Thoracic aorta endothelial cell (primary cell): ENCODE measurements around the gene SYTL2. TPM values are rescaled to one million over a fixed set of nuclear protein-coding genes. Genes with fewer than 3 reads are reported as not detected.

Source experiments
- total RNA-seq: library from RNA; depleted of rRNA; stranded (reverse); fragments of >200 nt; gene quantifications from 2 replicates; pipeline ENCODE4 v1.2.3, GENCODE V29; 2012

SYTL2 gene, protein sequence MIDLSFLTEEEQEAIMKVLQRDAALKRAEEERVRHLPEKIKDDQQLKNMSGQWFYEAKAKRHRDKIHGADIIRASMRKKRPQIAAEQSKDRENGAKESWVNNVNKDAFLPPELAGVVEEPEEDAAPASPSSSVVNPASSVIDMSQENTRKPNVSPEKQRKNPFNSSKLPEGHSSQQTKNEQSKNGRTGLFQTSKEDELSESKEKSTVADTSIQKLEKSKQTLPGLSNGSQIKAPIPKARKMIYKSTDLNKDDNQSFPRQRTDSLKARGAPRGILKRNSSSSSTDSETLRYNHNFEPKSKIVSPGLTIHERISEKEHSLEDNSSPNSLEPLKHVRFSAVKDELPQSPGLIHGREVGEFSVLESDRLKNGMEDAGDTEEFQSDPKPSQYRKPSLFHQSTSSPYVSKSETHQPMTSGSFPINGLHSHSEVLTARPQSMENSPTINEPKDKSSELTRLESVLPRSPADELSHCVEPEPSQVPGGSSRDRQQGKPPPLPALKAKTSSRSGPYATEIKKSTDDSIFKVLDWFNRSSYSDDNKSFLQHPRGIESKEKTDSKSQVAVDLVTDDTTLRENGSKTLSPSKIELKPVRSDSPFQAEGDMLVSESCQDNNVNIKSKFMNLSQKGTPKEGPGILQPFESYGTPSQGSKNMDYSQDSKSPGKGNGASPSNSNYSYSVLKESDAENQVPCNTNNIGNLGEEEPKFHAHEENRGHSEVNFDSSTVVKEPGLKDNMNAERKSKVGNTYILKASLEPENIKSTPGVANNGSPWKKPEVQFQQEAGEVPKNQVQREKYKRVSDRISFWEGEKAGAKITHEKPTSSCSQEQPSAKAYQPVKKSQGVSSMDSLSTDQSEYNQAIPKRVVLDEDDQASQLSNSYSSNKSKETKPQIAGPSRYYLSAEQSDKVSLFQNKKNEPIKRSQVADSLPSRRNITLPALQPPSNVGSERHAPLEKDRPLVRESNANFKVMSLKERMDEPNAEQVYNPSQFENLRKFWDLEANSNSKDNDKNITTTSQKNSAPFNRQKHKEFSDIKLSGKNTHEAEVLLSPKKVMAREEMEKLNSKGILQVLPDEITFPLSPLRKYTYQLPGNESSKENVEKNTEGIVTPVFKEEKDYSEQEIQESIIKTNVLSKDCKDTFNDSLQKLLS (N-terminal part only)
- total RNA-seq = 1.2 and 1.5 TPM in 2 replicates

DNA sequence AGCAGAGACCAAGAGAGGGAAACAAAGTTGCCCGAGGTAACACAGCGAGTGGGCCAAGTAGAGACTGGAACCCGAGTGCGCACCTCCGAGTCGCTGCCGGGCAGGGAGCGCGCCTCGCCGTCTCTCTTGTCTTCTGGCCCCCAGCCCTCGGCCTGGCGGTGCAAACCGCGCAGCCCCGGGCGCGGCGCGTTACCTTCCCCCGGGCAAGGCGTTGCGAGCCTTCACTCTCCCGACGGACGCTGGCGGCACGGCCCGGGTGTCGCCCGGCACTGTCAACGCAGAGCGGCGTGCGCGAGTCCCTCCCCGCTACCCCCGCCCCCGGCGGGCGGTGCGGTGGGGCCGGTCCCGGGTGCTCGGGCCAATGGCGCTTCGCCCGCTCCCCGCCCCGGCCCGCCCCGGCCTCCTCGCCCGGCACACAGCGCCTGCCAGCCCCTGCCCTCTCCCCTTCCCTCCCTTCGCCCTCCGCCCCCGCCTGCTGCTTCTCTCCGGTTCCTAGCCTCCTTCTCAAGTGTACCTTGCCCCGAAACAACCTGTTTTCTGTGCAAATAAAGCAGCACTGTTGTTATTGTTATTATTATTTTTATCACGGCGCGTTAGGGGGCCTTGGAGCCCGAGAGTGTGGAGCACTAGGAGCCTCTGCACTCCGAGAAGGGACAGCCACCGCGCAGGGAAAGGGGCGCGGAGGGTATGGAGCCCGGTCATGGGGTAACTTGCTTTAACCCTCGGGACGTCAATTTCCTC lies at the start of gene SYTL2:
Gene SYTL2 (minus strand): TSS at position 271 of the 741 bp plus-strand sequence. CDS start 53,416 bp downstream, outside the sequence.

DNA sequence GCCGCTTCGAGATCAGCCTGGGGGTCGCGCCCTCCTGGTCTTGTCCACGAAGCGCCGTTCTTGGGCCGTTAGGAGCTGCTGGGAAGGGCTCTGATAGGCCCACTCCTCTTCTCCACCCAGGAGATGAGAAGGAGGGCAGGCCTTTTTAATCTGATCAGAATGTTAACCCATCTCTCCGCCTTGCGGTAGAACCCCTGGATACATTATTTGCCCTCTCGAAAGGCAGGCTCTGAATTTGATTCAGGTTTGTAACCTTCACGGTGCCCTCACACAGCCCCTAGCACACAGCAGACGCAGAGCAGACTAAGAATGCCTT lies 44.4 kb upstream of the SYTL2 start, which contains the start of gene CCDC83:
Gene CCDC83 (plus strand): TSS at position 43 of the 316 bp plus-strand sequence. CDS start 9,741 bp downstream, outside the sequence.

DNA sequence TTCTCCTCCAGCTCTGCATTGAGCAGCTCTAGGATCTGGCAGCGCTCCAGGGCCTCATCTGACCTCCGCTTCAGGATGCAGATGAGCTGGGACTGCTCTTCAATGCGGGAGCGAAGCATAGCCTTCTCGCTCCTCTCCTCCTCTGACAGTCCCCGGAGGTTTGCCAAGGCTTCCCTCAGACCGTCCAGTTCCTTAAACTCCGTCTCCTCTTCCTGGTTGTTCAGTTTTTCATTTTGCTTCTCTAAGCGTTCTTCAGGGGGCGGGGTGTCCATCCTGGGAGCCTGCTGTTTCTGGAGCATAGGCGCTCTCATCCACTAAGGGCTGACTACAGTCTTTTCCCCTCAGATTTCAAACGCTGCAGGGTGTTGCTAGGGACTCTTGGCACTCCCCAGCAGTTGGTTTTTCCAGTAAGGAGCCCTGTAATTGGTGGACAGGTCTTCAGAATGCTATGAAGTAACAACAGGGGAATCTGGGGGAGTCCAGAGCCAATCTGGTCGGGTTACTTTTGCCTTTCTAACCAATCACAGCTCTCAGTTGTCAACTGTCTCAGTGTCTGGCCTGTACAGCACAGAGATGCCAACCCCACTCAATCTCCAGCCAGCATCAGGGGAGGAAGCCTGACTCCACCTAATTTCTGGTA lies 125.0 kb downstream of the SYTL2 start, which contains the start of gene CCDC89:
Gene CCDC89 (minus strand): TSS at position 376 of the 640 bp plus-strand sequence. CDS start 65 bp downstream, at position 311.

DNA sequence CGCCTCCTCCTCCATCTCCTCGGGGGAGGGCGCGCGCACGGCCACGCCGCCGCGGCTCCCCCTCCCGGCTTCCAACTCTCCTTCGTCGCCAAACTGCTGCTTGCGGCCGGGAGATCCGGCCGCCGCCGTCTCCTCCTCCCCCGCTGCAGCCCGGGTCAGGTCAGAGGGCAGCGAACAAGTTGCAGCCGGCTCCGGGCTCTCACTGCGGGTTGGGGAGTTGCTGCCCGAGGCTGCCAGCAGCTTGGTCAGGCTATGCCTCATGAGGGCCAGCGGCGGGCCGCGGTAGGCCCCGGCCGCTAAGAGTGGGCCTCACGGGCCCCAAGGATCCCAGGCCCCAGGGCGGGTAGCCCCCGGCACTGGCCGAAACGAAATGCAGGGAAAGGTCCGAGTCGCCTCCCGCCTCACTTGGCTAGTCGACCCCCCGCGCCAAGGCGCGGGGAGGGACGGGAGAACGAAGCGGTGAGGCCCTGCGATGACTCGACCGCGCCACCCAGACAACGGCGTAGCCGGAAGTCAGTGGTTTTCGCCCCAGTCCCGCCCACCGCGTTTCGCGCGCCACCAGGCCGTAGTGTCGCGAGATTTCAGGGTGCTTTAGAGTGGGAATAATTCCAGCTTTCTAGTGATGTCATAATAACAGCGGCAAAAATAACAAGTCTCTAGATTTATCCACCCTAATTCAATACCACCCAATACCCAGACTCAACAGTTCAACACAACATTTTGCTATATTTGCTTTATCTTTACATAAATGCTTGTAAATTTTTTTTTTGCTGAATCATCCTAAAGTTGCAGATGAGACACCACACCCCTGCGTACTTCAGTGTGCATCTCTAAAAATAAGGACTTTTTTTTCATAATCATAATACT lies 146.1 kb downstream of the SYTL2 start, which contains the start of gene CREBZF:
Gene CREBZF (minus strand): TSS at position 515 of the 867 bp plus-strand sequence. CDS start 254 bp downstream, at position 261.

DNA sequence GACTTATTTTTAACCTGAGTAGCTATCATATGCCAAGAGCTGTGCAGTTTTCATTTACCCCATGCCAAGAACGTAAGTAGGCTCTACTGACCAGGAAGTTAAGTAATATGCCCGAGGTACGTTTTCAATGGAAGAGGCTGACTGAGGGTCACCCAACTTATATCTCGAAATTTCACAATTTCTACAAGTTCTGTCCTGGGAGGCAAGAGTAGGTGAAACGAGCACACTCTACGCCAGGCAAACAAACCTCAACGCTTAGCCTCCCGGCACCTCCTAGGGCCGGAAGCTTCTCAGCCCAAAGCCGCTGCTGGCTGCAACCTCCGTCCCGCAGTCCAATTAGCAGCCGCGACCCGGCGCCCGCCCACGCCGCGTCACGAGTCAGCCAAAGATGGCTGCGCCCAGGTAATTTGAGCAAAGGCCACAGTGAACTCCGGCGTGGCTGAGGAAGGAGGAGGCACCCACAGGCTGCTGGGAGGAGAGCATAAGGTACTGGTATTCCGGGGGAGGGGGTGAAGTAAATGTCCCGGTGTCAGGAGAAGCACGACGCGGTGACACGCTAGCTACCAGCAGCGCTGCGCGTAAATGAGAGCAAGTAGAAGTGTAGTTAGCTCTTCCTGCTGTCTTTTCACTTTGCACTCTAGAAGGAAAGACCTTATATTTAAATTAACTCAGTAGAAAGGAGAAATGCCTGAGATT lies 163.2 kb downstream of the SYTL2 start, which contains the start of gene TMEM126A:
Gene TMEM126A (plus strand): TSS at position 364 of the 696 bp plus-strand sequence. CDS start 2,289 bp downstream, outside the sequence.

Other genes starting within 250 kb of the SYTL2 start
- gene DLG2, start 183.8 kb downstream of the SYTL2 start, total RNA-seq = 1.1 and 1.2 TPM in 2 replicates
- gene TMEM126B, start 182.5 kb downstream of the SYTL2 start, total RNA-seq = 86.2 and 97.2 TPM in 2 replicates
- 56.7 and 68.4 TPM in 2 replicates for gene TMEM126A, start 163.2 kb downstream of the SYTL2 start, total RNA-seq
- 44.6 and 46.1 TPM in 2 replicates for gene CREBZF, start 146.0 kb downstream of the SYTL2 start, total RNA-seq
- not detected in 2 replicates for gene CCDC89, start 124.9 kb downstream of the SYTL2 start, total RNA-seq
- gene CCDC83, start 44.2 kb upstream of the SYTL2 start, total RNA-seq = not detected in 2 replicates